Smooth muscle cell (in vitro differentiated cells): ENCODE measurements around the gene SENP8. TPM values are rescaled to one million over a fixed set of nuclear protein-coding genes. Genes with fewer than 3 reads are reported as not detected.

Experiments used
- DNase-seq: peaks from one replicate; lab custom pipeline; 2025; ENCODE audit not compliant: unreplicated experiment; lab: John Stamatoyannopoulos, UW
- H2AFZ ChIP-seq: fragments of 200-600 bp; sonication (generic); 2 replicates; pipeline ENCODE4 v1.6.0; 2016; ENCODE audit warnings: antibody characterized with exemption, low read depth, mild to moderate bottlenecking
- H3F3A ChIP-seq: fragments of 200-600 bp; sonication (generic); 2 replicates; pipeline ENCODE4 v1.6.0; 2017; ENCODE audit warnings: antibody characterized with exemption, low read depth
- H3K27ac ChIP-seq: fragments of 200-600 bp; sonication (generic); 2 replicates; pipeline ENCODE4 v1.5.1; 2016; ENCODE audit warnings: low read depth, mild to moderate bottlenecking
- H3K27me3 ChIP-seq: fragments of 200-600 bp; sonication (generic); 2 replicates; pipeline ENCODE4 v1.6.1; 2016; ENCODE audit warnings: low read depth, mild to moderate bottlenecking
- H3K36me3 ChIP-seq: fragments of 200-600 bp; sonication (generic); 2 replicates; pipeline ENCODE4 v1.5.1; 2016; ENCODE audit warnings: low read depth
- H3K4me1 ChIP-seq: fragments of 200-600 bp; sonication (generic); 2 replicates; pipeline ENCODE4 v1.5.1; 2016; ENCODE audit warnings: low read depth
- H3K4me2 ChIP-seq: fragments of 200-600 bp; sonication (generic); 2 replicates; pipeline ENCODE4 v1.6.0; 2016; ENCODE audit warnings: mild to moderate bottlenecking
- H3K4me3 ChIP-seq: fragments of 200-600 bp; sonication (generic); 2 replicates; pipeline ENCODE4 v1.5.1; 2016; ENCODE audit warnings: mild to moderate bottlenecking
- H3K79me2 ChIP-seq: fragments of 200-600 bp; sonication (generic); 2 replicates; pipeline ENCODE4 v1.6.0; 2016; ENCODE audit warnings: low read depth, mild to moderate bottlenecking
- H3K9ac ChIP-seq: fragments of 200-600 bp; sonication (generic); 2 replicates; pipeline ENCODE4 v1.6.0; 2016; ENCODE audit warnings: low read depth
- H3K9me3 ChIP-seq: fragments of 200-600 bp; sonication (generic); replicated peaks from 2 replicates; pipeline ENCODE4 v1.5.1; 2016; ENCODE audit warnings: low read depth
- H4K20me1 ChIP-seq: fragments of 200-600 bp; sonication (generic); 2 replicates; pipeline ENCODE4 v1.6.0; 2016; ENCODE audit warnings: low read depth
- CTCF ChIP-seq: fragments of 200-600 bp; sonication (generic); IDR thresholded peaks from 2 replicates; pipeline ENCODE4 v1.5.1; 2017; ENCODE audit warnings: borderline replicate concordance, mild to moderate bottlenecking, antibody characterized with exemption; ENCODE audit not compliant: insufficient read depth, poor library complexity, severe bottlenecking
- WGBS: methylation state at CpG from one replicate; pipeline ENCODE4 v1.1.7; 2016; ENCODE audit warnings: low lambda C conversion rate; 5-methylcytosine and 5-hydroxymethylcytosine counted together
- polyA plus RNA-seq: library from polyadenylated mRNA; unstranded; fragments of >200 nt; fragmentation: Nextera tagmentation; extraction: Ambion mirVana; gene quantifications from 2 replicates; pipeline ENCODE4 v1.2.1, GENCODE V29; 2016
- total RNA-seq: library from RNA; depleted of rRNA; stranded (reverse); fragments of >200 nt; gene quantifications from 2 replicates; pipeline ENCODE4 v1.2.3, GENCODE V29; 2014

The SENP8 gene
- total and polyA plus RNA-seq, 2 experiments from 2014 or later, result 2.3 to 4.0 TPM

GRCh38 chr15:72130272-72130671, 12.1 kb downstream of the SENP8 start:
- H3K27ac ChIP-seq, result no peak overlapping the region
- no peaks in the 10 kb centered on the region for H4K20me1 ChIP-seq
- H3K9ac ChIP-seq, result no peak overlapping the region
- no peak overlapping the region for H3K4me2 ChIP-seq
- TF ChIP-seq CTCF, result no peak
- H2AFZ ChIP-seq, result no peak overlapping the region
- 100% methylated on average over 4 of the region's 4 CpGs for WGBS
- H3K4me3 ChIP-seq, result no peak overlapping the region
- no peaks in the 10 kb centered on the region for H3K4me1 ChIP-seq
- no peaks in the 10 kb centered on the region for H3K27me3 ChIP-seq
- no peaks in the 10 kb centered on the region for H3K9me3 ChIP-seq
- no peak for DNase-seq
- H3K79me2 ChIP-seq, result no peaks in the 10 kb centered on the region
- no peaks in the 10 kb centered on the region for H3F3A ChIP-seq
- no peaks in the 10 kb centered on the region for H3K36me3 ChIP-seq

- 75% methylated on average over 3 of the region's 3 CpGs for WGBS
- TF ChIP-seq CTCF, result no peak
Observed at GRCh38 chr15:72131922-72132321, 13.7 kb downstream of the SENP8 start.

DNA sequence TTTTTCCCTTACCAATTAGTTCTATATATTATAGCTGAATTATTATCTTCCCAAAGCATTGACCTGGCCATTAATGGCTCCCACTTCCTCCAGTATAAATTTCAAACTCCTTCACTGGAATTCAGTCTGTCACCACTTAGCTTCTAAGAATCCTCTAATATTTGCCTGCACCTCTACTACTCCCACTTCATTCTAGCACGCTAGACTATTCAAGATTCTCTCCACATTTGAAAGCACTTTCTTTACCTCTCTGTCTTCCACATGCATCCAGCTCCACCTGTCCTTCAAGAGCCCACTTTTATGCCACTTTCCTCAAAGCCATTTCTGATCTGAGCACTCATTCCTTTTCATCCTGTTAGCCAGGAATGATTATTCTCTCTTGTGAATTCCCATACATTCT, 15.0 kb downstream of the SENP8 start:
- WGBS, result 81% methylated on average over 1 of the region's 1 CpG
- H3K27ac ChIP-seq, result no peak overlapping the region

More at GRCh38 chr15:72131922-72132321, 13.7 kb downstream of the SENP8 start:
- H3K4me1 ChIP-seq, result no peaks in the 10 kb centered on the region
- H3K27ac ChIP-seq, result no peak overlapping the region
- no peaks in the 10 kb centered on the region for H3K9me3 ChIP-seq
- no peak overlapping the region for H3K4me3 ChIP-seq
- no peak overlapping the region for H2AFZ ChIP-seq
- no peaks in the 10 kb centered on the region for H3K79me2 ChIP-seq
- H3K4me2 ChIP-seq, result no peak overlapping the region
- H3K9ac ChIP-seq, result no peak overlapping the region
- H4K20me1 ChIP-seq, result no peaks in the 10 kb centered on the region
- no peaks in the 10 kb centered on the region for H3K36me3 ChIP-seq
- H3F3A ChIP-seq, result no peaks in the 10 kb centered on the region
- no peak for DNase-seq
- H3K27me3 ChIP-seq, result no peaks in the 10 kb centered on the region

More for the DNA sequence above, 15.0 kb downstream of the SENP8 start:
- H3K9ac ChIP-seq, result no peak overlapping the region
- H4K20me1 ChIP-seq, result no peaks in the 10 kb centered on the region
- H3K4me1 ChIP-seq, result no peaks in the 10 kb centered on the region
- no peaks in the 10 kb centered on the region for H3F3A ChIP-seq
- H3K9me3 ChIP-seq, result no peaks in the 10 kb centered on the region
- TF ChIP-seq CTCF, result no peak
- no peak overlapping the region for H3K4me2 ChIP-seq
- H3K27me3 ChIP-seq, result no peaks in the 10 kb centered on the region
- H3K36me3 ChIP-seq, result no peaks in the 10 kb centered on the region
- no peak for DNase-seq
- no peaks in the 10 kb centered on the region for H3K79me2 ChIP-seq
- H2AFZ ChIP-seq, result no peak overlapping the region
- H3K4me3 ChIP-seq, result no peak overlapping the region
